Coronary artery (tissue), 2 donors: ENCODE measurements around the gene NELFCD.

Source experiments
- DNase-seq: peaks from one replicate; pipeline ENCODE4 v3.0.0-alpha.2; 2017; ENCODE audit warnings: low spot score
- H3K27ac ChIP-seq, 2 donors: fragments of 200-600 bp; sonication (generic); one replicate each; pipeline ENCODE4 v1.5.1; 2016 to 2019
- H3K4me3 ChIP-seq: fragments of 200-600 bp; sonication (generic); 2 replicates; pipeline ENCODE4 v1.5.1; 2016; ENCODE audit warnings: mild to moderate bottlenecking, moderate library complexity
- TF ChIP-seq, protein P1 (sequence below): fragments of 200-600 bp; sonication (generic); IDR thresholded peaks from one replicate; pipeline ENCODE4 v1.5.1; 2019; ENCODE audit warnings: antibody characterized with exemption

The NELFCD gene

DNA sequence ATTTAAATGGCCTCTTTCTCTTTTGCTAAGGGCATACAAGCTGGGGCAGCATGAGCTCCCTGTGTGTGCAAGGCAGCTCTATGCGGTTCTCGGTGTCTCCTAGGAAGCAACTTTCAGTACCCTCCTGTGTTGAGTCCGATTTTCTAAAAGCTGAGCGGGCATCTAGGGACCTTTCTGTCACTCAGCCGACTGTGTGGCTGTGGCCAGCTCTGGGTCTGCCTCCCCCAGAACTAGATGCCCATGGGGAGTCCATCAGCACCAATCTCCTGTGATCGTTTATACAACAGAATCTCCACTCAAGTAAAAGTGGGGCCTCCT is 7.5 kb downstream of the NELFCD start:
- Histone ChIP-seq H3K4me3 (no peak overlapping the region), H3K27ac (no peak overlapping the region)
- DNase-seq, result peak; percentile 12
- TF ChIP-seq, protein P1, sequence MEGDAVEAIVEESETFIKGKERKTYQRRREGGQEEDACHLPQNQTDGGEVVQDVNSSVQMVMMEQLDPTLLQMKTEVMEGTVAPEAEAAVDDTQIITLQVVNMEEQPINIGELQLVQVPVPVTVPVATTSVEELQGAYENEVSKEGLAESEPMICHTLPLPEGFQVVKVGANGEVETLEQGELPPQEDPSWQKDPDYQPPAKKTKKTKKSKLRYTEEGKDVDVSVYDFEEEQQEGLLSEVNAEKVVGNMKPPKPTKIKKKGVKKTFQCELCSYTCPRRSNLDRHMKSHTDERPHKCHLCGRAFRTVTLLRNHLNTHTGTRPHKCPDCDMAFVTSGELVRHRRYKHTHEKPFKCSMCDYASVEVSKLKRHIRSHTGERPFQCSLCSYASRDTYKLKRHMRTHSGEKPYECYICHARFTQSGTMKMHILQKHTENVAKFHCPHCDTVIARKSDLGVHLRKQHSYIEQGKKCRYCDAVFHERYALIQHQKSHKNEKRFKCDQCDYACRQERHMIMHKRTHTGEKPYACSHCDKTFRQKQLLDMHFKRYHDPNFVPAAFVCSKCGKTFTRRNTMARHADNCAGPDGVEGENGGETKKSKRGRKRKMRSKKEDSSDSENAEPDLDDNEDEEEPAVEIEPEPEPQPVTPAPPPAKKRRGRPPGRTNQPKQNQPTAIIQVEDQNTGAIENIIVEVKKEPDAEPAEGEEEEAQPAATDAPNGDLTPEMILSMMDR, result no peak

DNA sequence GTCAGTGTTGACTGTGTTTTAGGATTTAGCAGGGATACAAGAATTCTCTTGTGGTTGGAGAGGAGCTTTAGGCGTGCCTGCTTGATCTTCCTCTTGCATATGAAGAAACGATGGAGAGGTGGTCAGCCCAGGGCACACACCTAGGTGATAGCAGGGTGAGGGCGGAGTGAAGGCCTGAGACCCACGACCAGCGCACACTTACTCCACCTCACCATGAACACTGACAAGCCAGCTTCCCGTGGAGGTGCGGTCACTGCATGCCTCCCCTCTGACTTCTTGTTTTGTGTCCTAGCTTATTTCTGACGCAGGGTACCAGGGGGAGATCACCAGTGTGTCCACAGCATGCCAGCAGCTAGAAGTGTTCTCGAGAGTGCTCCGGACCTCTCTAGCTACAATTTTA is 8.1 kb downstream of the NELFCD start:
- peak; percentile 24 for DNase-seq
- Histone ChIP-seq H3K27ac (no peak overlapping the region), H3K4me3 (no peak overlapping the region)
- TF ChIP-seq, protein P1, result no peak

DNA sequence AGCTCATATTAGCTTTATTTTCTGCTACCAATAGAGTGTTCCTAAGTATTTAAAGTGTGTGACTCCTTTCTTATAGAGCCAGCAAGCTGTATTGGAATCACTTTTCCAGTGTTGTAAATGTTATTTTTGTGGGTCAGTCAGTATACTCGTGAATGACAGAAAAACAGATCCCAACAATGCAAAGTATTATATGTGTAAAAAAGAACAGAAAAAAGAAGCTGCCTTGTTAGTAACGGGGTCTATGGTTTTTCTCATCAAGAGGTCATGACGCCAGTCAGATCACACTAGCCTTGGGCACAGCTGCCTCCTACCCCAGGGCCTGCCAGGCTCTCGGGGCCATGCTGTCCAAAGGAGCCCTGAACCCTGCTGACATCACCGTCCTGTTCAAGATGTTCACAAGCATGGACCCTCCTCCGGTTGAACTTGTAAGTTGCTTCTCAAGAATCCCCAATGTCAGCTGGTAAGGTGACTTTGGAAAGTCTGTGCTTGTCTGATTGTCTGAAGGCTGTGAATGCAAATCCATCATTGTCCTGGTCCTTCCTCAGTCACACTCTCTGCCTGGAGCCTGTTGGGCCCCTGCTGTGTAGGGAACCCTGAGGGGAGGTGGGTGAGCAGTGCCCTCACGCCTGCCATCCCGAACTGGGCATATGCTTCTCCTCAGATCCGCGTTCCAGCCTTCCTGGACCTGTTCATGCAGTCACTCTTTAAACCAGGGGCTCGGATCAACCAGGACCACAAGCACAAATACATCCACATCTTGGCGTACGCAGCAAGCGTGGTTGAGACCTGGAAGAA is 9.8 kb downstream of the NELFCD start:
- Histone ChIP-seq H3K4me3 (no peak overlapping the region), H3K27ac (no peak overlapping the region)
- DNase-seq, result peak; percentile 55
- TF ChIP-seq, protein P1, result no peak

DNA sequence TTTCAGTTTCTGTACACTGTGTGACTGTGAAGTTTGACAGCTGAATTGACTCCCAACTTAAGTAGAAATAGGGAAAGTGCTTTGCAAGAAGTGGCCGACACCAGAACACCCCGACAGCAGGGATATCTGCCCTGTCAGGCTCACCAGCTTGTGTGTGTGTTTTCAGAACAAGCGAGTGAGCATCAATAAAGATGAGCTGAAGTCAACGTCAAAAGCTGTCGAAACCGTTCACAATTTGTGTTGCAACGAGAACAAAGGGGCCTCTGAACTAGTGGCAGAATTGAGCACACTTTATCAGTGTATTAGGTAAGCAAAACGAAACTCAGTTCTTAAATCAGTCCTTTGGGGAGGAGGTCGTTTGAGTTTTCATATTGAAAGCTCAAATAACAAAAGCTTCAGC is 10.7 kb downstream of the NELFCD start:
- peak; percentile 22 for DNase-seq
- no peak overlapping the region for H3K27ac ChIP-seq
- TF ChIP-seq, protein P1, result no peak
- no peak overlapping the region for H3K4me3 ChIP-seq

DNA sequence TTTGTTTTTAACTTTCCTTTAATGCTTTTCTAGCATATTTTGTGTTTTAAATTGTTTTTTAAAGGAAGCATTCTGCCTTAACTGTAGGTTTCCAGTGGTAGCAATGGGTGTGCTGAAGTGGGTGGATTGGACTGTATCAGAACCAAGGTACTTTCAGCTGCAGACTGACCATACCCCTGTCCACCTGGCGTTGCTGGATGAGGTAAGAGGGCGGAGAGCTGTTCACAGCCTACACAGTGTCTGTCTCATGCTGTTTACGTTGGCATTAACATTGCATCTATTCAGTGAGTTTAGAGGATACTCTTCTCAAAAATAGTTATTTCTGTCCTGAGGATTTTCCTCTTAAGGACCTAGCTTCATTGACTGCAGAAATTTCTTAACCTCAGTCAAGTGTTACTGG is 11.9 kb downstream of the NELFCD start:
- Histone ChIP-seq H3K4me3 (no peak overlapping the region), H3K27ac (no peak overlapping the region)
- TF ChIP-seq, protein P1, result no peak
- DNase-seq, result no peak

DNA sequence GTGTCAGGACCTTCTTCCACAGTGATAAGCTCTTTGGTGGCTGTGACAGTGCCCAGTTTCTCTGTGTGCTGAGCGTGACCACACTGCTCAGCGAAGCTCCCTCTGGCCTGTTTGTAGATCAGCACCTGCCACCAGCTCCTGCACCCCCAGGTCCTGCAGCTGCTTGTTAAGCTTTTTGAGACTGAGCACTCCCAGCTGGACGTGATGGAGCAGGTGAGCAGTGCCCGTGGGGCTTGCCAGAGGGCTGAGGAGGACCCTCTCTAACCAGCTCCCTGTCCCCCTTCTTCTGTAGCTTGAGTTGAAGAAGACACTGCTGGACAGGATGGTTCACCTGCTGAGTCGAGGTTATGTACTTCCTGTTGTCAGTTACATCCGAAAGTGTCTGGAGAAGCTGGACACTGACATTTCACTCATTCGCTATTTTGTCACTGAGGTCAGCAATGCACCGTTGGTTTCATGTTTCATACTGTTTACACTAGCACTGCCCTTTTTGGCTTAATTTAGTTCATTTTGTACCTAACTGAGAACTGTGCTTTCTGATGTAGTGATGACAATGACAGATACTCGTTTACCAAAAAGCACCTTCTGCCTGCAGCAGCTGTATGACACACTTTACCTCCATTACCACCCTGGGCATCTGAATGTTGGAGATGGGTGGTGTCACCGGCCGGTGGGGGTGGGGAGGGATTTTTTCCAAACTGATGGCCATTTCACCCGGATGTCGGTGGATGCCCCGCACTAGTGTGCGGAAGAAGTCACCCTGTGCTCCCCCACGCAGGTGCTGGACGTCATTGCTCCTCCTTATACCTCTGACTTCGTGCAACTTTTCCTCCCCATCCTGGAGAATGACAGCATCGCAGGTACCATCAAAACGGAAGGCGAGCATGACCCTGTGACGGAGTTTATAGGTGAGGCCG is 12.5 kb downstream of the NELFCD start:
- Histone ChIP-seq H3K4me3 (no peak overlapping the region), H3K27ac (no peak overlapping the region)
- peak; percentile 67 for DNase-seq
- TF ChIP-seq, protein P1, result no peak
